GM13976 (cell line): ENCODE data around the gene CTBP1.

Experiments used
- DNase-seq: peaks from one replicate; pipeline ENCODE4 v3.0.0; 2012; ENCODE audit warnings: low spot score
- CTCF ChIP-seq: IDR thresholded peaks from 2 replicates; pipeline ENCODE4 v1.5.1; 2012; ENCODE audit warnings: borderline replicate concordance, mild to moderate bottlenecking; ENCODE audit not compliant: insufficient read depth; ENCODE audit errors: extremely low read depth, missing control alignments, control extremely low read depth
- in situ Hi-C: fragments of 300-500 bp; cut with MboI; formaldehyde crosslinking; loops from one replicate; pipeline ENCODE4 v1.12.0; 2022; ENCODE audit warnings: low sequenced_read_pairs, mixed read lengths, inconsistent platforms; ENCODE audit not compliant: unreplicated experiment

The CTBP1 gene

GRCh38 chr4:1183985-1184773, 64.8 kb downstream of the CTBP1 start:
- peak; percentile 64 for DNase-seq
- in situ Hi-C loops = no loop called here
- no peak for TF ChIP-seq CTCF

DNA sequence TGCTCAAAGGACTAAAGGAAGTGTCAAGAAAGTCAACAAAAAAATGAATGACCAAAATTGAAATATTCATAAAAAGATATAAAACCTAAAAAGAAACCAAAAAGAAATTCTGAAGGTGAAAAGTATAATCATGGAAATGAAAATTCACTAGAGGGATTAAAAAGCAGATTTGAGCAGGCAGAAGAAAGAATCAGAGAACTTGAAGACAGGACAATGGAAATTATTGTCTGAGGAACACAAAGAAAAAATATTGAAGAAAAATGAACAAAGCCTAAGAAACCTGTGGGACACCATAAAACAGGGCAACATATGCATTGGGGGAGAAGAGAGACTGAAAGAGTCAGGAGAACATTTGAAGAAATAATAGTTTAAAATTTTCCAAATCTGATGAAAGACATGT, 66.6 kb downstream of the CTBP1 start:
- in situ Hi-C loops = no loop called here
- TF ChIP-seq CTCF = no peak
- DNase-seq = no peak

DNA sequence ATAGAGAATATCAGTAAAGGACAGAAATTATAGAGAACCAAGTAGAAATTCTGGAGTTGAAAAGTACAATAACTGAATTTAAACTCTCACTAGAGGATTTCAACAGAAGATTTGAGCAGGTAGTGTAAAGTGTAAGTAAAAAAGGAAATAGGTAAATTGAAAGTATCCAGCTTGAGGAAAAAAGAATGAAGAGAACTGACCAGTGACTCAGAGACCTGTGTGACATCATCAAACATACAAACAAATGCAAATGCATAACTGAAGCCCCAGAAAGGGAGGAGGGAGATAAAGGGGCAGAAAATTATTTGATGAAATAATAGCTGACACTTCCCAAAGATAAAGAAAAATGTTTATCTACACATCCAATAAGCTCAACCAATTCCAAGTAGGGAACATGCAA, 68.3 kb downstream of the CTBP1 start:
- TF ChIP-seq CTCF = no peak
- in situ Hi-C loops = no loop called here
- no peak for DNase-seq

DNA sequence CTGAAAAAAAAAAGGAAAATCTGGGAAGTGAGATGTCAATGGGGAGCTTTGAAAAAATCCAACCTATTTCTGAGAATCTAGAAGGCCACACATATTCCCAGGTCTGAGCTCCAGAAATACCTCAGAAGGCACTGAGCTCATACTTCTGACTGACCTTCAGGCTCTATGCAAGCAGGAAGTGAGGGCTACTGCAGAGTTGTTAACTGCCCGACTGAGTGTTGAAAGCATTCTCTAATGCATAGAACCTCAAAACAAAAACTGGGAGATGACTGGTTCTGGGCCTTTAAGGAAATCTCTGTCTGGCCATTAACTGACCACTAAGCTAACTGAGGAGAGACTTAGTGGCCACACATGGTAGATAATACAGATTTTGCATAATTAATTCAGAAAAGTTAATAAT, 69.0 kb downstream of the CTBP1 start:
- no peak for TF ChIP-seq CTCF
- in situ Hi-C loops = no loop called here

DNA sequence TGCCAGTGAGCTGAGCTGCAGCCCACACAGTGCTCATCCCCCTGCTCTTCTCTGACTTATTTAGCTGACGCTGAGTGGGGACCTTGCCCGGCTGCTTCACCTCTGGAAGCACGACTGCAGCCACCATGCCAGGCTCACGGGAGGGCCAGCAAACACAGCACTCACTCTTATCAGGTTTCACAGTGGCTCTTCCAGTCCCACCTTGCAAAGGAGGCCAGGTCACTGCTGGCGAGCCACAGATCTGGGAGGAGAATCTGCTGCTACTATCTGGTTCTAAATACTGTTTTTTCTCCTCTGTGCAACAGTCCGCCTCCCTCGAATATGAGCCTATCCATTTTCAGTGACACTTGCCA, 69.9 kb downstream of the CTBP1 start:
- in situ Hi-C loops = no loop called here
- no peak for DNase-seq
- no peak for TF ChIP-seq CTCF

More for the DNA sequence above, 69.0 kb downstream of the CTBP1 start:
- DNase-seq = no peak

- peak; percentile 22 for DNase-seq
- in situ Hi-C loops = no loop called here
- TF ChIP-seq CTCF = no peak
Measured at GRCh38 chr4:1178300-1179088, 70.4 kb downstream of the CTBP1 start.
